Measurements from ENCODE around the gene WDFY3.
A peak's percentile ranks its signal among the peaks of the same experiment; 100 is the strongest.
"Not testable (repeated sequence)": the region's sequence is repeated elsewhere in the genome, so short reads cannot be mapped to it uniquely, and the experiment has no call there.

The WDFY3 gene

DNA sequence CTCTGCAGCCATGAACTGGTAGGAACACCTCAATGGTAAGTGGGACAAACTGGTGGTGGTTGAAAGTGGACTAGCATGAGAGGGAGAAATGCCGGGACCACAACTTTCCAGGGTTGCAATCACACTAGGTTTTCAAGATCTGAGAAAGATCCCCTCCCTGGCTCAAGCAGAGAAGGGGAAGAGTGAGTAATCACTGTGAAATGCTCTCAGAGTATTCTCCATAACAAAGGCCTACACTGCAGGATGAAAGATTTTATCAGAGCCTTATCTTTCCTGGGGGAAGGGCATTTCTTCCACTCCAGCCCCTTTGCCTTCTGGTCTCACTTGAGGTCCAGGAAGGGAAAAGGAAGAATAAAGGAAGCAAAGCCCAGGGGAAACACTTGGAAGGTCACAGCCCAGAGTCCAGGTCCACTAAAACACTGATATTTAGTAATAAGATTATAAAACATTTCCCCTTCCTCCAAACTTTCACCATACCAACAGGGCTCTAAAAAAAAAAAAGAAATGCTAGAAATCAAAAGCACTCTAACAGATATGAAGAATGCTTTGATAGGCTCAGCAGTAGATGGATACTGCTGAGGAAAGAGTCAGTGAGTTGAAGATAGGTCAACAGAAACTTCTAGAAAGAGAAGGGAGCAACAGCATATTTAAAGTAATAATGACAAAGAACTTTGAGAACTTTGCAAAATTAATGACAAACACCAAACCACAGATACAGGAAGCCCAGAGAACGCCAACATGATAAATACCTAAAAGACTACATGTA is 95.9 kb downstream of the WDFY3 start:
- DNase-seq (ENCODE audit: low read depth) = no peak
- H3K4me3 ChIP-seq (ENCODE audit: low read depth, low read length) = no peak overlapping the region

DNA sequence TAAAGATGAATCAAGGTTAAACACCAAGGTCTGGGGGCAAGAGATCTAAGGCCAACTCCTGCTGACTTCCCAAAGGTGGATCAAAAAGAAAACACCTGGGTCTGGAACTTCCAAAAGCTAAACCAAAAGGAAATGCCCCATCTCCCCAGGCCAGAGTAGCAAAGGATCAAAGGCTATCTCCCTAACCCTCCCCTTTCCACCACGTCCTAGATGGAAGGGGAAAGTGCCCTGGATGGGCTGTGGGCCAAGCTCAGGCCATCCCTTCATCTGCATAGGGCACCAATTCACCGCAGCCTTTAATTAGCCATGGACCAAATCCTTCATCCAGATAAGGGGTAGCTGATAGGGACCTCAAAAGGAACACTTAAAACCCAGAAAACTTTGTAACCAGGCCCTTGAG is 100.2 kb downstream of the WDFY3 start:
- H3K4me3 ChIP-seq (ENCODE audit: low read depth, low read length) = no peak overlapping the region
- no peak for DNase-seq (ENCODE audit: low read depth)

DNA sequence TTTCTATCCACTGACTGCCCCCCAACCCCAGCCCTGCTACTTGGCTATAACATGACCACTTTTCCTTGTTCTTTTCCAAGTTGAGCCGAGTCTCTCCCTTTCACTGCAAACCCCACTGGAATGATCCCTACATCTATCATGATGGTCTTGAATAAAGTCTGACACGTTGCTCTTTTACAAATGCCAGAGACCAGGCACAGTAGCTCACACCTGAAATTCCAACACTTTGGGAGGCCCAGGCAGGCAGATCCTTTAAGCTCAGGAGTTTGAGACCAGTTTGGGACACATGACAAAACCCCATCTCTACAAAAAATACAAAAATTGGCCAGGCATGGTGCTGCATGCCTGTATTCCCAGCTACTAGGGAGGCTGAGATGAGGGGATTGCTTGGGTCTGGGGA is 100.9 kb downstream of the WDFY3 start:
- H3K4me3 ChIP-seq (ENCODE audit: low read depth, low read length) = no peak overlapping the region
- DNase-seq (ENCODE audit: low read depth) = no peak

DNA sequence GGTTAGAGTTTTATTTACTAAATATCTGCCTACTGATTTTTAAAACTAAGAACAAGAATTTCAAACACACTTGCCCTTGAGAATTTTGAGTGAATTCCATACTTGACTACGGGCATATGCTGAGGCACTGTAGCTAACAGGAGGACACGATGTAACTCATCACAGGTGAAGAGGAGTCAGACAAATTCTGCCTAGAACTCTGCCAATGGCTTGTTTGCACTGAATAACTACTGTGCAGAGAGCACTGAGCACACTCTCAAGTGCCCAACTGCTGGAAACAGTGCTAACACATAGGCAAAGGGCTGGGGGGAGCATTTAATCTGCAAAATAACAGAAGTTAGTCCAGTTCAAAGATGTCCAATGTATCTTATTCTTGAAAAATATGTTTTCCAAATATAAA is 104.4 kb downstream of the WDFY3 start:
- H3K4me3 ChIP-seq (ENCODE audit: low read depth, low read length) = no peak overlapping the region
- no peak for DNase-seq (ENCODE audit: low read depth)

DNA sequence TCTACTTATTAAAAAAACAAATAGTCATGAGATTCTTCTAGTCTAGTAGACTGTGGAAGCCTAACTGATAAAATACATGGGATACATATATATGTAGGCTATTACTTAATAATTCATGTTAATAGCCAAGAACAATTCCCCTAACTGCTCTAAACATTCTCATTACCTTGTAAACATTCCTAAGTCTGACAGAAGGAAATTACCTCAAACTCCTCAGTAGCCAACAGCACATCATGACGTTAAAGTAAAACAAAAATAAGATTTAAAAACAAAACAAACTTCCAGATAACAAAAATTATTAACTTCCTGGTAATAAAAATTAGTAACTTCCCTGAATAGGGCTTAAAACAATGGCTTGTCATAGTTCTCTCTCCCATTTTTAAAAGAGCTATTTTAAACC is 109.2 kb downstream of the WDFY3 start:
- H3K4me3 ChIP-seq (ENCODE audit: low read depth, low read length) = no peak overlapping the region
- DNase-seq (ENCODE audit: low read depth) = no peak

DNA sequence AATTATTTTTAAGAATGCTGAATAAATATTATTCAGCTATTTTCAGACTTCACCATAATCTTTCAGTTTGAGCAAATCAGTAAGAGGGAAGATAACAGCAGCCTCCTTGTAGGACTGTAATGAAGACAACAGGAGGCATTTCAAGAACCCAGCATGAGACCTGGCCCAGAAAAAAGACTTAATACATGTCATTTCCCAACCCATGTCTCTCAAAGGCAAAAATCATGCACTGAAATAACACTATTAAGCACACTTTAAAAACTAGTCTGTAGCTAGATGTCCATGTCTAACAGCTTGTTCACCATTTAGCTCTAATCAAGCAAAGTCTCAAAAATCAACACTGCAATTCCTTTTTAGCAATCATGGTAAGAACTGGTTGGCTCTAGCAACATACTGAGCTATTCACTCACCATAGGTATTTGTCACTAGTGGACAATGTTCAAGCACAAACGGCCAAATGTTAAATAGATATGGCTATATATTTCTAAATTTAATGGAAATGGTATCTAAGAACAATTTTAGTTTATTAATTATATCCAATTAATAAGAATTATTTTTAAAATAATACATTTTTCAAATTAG is 109.9 kb downstream of the WDFY3 start:
- H3K4me3 ChIP-seq (ENCODE audit: low read depth, low read length) = no peak overlapping the region
- no peak for DNase-seq (ENCODE audit: low read depth)

DNA sequence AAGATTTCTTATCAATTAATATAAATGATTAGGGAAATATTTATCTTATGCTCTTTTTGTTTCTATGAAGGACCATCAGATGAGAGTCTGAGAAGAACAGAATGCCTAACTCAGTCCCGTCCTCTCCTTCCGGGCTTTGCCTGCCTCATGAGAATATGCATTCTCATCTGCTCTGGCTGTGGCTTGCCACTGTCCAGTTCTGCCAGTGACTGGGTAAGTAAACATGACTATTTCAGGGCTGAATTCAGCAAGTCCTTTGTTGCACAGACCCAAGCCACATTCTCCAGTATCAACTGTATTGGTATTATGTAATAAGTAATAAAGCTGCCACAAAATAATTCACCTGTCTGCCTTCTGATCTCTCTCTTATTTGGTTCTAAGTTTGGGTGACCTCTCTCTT is 110.7 kb downstream of the WDFY3 start:
- DNase-seq (ENCODE audit: low read depth) = no peak
- no peak overlapping the region for H3K4me3 ChIP-seq (ENCODE audit: low read depth, low read length)

DNA sequence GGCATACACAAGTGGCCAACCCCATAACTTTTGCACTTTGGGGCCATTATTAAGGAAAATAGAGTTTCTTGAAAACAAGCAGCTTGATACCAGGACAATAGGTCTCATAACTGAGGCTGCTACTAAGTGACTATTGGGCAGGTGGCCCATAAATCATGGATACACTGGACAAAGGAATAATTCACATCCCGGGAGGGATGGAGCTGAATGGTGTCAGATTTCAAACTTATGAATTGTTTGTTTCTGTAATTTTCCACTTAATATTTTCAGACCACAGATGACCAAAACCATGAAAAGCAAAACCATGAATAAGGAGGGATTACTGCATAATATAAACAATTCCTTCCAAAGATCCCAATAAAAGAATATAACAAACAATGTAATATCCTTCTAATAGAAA is 114.4 kb downstream of the WDFY3 start:
- peak; percentile 23 for DNase-seq (ENCODE audit: low read depth)
- no peak overlapping the region for H3K4me3 ChIP-seq (ENCODE audit: low read depth, low read length)

DNA sequence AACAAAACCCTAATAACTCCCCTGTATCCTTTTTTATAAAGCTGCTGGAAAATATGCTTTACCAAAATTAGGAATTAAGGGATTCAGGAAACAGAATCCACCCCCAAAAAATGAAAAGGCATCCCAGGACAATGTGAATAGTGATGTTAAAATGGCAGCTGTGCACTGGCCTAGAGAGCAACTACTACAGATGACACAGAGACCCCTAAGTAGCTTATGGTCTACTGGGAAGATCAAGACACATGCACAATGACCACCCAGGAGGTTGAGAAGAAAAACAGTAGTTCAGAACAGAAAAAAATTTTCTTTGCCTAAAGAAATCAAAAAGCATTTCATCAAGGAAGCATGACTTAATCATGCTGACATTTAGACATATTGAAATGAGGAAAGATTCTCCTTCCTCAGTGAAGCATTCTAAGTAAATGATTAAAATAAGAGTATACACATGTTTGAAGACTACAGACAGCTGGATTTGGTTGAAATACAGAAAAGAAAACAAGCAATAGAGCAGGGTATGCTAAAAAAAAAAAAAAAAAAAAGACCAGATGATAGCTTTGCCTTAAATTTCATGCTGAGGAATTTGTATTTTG is 117.3 kb downstream of the WDFY3 start:
- H3K4me3 ChIP-seq (ENCODE audit: low read depth, low read length) = no peak overlapping the region
- DNase-seq (ENCODE audit: low read depth) = no peak

DNA sequence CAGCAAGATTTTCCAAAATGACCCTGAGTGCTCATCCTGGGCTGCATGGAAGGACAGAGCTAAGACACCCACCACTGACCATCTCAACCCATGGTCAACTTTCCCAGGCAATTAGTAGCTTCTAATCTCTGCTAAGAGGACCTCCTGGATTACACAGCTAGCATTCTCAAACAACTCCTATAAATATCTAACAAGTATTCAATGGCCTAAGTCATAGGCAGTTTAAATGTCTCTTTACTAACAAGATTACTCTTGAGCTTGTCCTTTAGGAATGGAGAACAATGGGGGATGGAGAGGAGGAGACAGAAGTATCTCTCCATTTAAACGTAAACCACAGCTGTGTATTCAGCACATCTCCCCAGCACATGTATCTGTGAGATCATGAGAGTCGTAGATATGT is 118.1 kb downstream of the WDFY3 start:
- no peak for DNase-seq (ENCODE audit: low read depth)
- no peak overlapping the region for H3K4me3 ChIP-seq (ENCODE audit: low read depth, low read length)

DNA sequence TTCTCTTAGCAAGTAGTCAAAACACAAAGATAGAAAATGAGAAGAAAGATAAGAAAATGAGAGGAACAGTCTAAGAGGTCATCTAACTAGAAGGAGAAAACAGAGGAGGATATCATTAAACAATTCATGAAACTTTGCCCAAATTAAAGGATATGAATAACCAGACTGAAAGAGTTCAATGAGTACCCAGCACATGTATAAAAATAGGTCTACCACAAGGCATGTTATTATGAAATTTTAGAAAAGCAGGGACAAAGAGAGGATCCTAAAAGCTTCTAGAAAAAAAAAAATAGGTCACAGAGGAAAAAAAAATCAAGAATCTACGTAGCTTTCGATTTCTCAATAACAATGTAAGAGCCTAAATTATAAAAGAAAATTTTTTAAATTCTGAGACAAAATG is 118.5 kb downstream of the WDFY3 start:
- no peak for DNase-seq (ENCODE audit: low read depth)
- H3K4me3 ChIP-seq (ENCODE audit: low read depth, low read length) = no peak overlapping the region

DNA sequence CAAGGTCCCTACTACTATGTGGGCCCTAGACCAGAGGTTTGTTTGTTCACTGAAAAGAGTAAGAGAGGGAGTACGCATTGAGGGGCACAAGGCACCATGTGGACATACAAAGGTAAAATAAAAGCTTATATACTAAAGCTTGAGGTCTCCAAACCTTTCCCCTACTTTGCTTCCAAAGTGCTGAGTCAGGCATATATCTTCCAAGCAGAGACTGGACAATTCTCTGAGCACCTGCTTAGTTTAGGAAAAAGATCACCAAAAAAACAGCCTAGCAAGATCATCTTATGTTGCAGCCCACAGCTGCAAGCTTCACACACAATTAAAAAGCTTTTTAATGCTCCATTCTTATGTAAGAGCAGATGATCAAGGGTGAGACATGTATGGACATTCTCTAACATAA is 119.5 kb downstream of the WDFY3 start:
- DNase-seq (ENCODE audit: low read depth) = no peak

DNA sequence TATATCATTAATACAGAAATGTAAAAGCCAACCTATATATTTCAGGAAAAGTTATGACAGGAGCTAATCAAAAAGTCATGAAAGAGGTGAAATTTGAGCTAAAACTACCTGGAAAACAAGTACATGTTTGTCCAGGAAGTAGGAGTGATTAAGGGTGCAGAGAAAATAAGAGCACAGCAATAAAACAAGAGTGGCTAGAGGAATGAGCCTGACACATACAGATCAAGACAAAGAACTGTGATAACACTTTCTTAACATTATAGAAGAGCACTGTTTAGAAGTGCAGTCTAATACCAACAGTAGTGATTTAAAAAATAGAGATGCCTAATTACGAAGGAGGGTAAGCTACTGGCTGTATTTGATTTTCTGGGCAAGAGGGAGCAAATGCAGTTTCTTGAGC is 125.1 kb downstream of the WDFY3 start:
- H3K4me3 ChIP-seq (ENCODE audit: low read depth, low read length) = no peak overlapping the region
- no peak for DNase-seq (ENCODE audit: low read depth)

More for the DNA sequence above, 119.5 kb downstream of the WDFY3 start:
- no peak overlapping the region for H3K4me3 ChIP-seq (ENCODE audit: low read depth, low read length)

DNA sequence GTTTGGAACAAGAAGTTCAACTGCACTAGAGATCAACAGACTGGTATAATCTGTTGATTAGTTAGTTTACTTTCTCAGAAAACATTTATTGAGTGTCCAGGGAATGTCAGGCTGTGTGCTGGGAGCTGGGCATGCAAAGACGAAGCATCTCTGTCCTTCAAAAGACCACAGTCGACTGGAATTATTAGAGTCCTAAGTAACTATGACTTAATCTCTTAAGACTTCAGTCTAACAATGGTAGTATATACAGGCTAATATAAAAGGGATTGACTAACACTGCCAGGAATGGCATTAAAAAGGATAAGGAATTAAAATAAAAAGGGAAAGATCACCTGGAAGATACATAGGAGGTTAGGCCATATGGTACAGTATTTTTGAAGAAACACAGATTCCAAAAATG is 128.7 kb downstream of the WDFY3 start:
- no peak overlapping the region for H3K4me3 ChIP-seq (ENCODE audit: low read depth, low read length)
- DNase-seq (ENCODE audit: low read depth) = no peak

DNA sequence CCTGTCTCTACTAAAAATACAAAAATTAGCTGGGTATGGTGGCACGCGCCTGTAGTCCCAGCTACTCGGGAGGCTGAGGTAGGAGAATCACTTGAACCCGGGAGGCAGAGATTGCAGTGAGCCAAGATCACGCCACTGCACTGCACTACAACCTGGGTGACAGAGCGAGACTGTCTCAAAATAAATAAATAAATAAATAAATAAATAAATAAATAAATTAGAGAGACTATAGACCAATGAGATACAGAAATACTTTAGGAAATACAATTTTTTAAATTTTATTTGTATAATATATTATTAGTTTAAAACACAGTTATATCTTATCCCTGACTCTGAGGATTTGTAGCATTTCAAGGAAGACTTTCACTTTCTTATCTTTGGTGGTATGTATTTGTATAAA is 136.9 kb downstream of the WDFY3 start:
- not testable (repeated sequence) for DNase-seq (ENCODE audit: low read depth); H3K4me3 ChIP-seq (ENCODE audit: low read depth, low read length)

DNA sequence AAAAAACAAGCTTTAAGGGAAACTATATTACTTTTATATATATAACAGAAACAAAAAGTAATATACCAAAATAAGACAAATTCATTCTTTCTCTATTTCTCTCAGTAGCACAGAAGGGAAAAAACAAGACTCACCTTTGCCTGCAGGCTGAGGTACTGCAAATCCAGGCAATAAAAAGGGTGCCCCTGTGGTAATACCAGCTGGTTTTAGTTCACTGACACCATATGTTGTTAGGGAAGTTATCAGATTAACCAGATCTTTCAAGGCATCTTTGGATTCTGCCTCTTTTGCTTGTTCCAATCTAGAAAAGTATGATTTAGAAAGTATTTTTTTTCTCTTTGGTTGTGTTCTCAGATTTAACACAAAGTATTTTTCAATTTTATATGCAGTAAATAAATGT is 139.8 kb downstream of the WDFY3 start:
- no peak overlapping the region for H3K4me3 ChIP-seq (ENCODE audit: low read depth, low read length)
- no peak for DNase-seq (ENCODE audit: low read depth)

DNA sequence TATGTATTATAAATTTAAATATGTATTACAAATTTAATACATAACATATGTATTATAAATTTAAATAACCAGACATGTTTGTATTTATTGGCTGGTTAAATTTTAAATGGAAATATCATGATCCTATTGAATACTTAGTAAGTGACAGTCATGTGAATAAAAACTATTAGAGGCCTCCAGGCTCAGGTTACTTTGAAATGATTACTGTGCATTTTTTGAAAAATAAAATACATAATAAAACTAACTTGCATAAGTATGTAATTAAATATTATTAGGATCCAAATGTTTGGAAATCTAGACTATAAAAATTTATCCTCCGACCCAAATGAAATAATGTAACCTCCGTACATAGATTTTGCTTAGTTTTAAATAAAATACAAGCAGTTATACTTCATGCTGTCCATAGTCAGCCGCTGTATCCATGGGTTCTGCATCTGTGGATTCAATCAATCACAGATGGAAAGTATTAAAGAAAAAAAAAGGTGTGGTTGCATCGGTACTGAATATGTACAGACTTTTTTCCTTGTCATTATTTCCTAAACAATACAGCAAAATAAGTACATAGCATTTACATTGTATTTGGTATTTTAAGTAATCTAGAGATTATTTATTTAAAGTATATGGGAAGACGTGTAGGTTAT is 140.7 kb downstream of the WDFY3 start:
- H3K4me3 ChIP-seq (ENCODE audit: low read depth, low read length) = no peak overlapping the region
- DNase-seq (ENCODE audit: low read depth) = no peak

DNA sequence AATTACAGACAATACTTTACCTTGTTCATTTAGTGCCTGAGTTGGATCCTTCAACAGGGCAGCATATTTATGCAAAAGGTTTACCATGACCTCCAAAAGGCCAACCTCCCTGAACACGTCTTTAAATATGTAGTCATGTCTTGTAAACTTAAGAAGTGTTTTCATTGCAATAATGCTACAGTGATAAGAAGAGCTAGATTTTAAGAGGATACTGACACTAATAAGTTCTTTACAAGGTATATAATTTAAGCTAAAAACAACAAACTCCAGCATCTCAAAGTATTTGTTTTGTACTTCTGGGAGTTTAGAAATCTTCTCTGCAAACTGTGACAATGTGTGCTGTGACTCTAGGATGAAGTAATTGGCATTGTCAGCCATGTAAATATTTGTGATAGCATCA is 145.4 kb downstream of the WDFY3 start:
- DNase-seq (ENCODE audit: low read depth) = no peak
- H3K4me3 ChIP-seq (ENCODE audit: low read depth, low read length) = no peak overlapping the region

DNA sequence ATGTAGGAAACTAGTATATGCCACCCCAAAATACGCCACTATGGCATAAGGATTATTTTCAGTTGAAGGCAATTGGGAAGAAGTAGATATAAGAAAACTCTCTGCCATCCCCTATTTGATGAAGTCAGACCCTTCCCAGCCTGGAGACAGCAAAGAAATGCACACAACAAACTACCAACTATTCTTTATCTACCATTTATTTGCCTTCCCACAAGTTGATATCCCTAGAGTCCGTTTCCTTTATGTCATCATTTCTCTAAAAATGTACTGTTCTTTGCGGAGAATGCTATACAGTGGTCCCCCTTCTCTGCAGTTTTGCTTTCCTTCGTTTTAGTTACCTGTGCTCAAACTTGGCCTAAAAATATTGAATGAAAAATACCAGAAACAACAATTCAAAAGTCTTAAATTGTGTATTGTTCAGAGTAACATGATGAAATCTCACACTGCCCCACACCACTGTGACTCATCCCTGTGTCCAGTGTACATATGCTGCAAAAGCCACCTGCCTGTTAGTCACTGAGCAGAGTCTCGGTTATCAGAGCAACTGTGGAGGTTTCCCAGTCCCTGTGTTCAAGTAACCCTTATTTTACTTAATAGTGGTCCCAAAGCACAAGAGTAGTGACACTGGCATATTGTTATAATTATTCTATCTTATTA is 152.3 kb downstream of the WDFY3 start:
- H3K4me3 ChIP-seq (ENCODE audit: low read depth, low read length) = no peak overlapping the region
- peak; percentile 82 for DNase-seq (ENCODE audit: low read depth)

DNA sequence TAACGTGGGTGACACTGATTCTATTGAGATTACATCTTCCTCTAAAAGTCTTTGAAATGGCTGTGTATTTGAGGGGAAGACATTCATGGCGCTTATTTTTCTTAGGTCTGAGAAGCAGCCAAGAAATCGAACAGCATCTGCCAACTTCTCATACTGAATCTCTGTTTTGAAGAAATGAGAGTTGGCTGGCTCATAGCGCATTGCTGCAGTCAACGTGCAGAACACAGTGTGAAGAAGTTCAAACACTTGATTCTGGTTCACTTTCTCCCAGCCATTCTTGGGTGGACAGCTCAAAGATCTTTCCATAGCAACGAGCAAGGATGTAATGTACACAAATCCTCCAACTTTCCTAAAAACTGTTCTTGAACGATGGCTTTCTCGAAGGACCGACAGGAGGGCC is 156.5 kb downstream of the WDFY3 start:
- no peak overlapping the region for H3K4me3 ChIP-seq (ENCODE audit: low read depth, low read length)
- no peak for DNase-seq (ENCODE audit: low read depth)
